GOT3 (cell line): ENCODE data around the gene TBX6.
A peak's percentile ranks its signal among the peaks of the same experiment; 100 is the strongest.

Source experiments
- DNase-seq: peaks from one replicate; lab custom pipeline; 2025; ENCODE audit warnings: mixed read lengths; lab: John Stamatoyannopoulos, UW

TBX6 gene

GRCh38 chr16:30113711-30114333, 22.1 kb upstream of the TBX6 start:
- DNase-seq = no peak

- DNase-seq = no peak
Observed at GRCh38 chr16:30113031-30113710, 21.4 kb upstream of the TBX6 start, which contains the start of gene GDPD3. TSS of gene GDPD3 (minus strand) at chr16:30113537. CDS start at chr16:30113478, 59 bp downstream.

GRCh38 chr16:30112197-30113030, 20.7 kb upstream of the TBX6 start:
- DNase-seq = no peak

GRCh38 chr16:30110661-30111060, 18.9 kb upstream of the TBX6 start:
- no peak for DNase-seq

- no peak for DNase-seq
Observed at GRCh38 chr16:30108059-30108850, 16.5 kb upstream of the TBX6 start.

GRCh38 chr16:30104492-30104891, 12.8 kb upstream of the TBX6 start:
- DNase-seq = no peak

GRCh38 chr16:30104090-30104489, 12.4 kb upstream of the TBX6 start:
- DNase-seq = no peak

GRCh38 chr16:30096862-30097563, 5.3 kb upstream of the TBX6 start:
- no peak for DNase-seq

- DNase-seq = peak; percentile 73
Observed at GRCh38 chr16:30096105-30096861, 4.6 kb upstream of the TBX6 start, which contains the start of gene YPEL3. TSS of gene YPEL3 (minus strand) at chr16:30096213. CDS start at chr16:30095482, 731 bp downstream.

GRCh38 chr16:30095166-30096078, 3.7 kb upstream of the TBX6 start:
- no peak for DNase-seq

GRCh38 chr16:30094541-30095165, 2.9 kb upstream of the TBX6 start:
- no peak for DNase-seq

- no peak for DNase-seq
Observed at GRCh38 chr16:30092373-30093010, 768 bp upstream of the TBX6 start.

GRCh38 chr16:30090610-30091331, 953 bp downstream of the TBX6 start:
- no peak for DNase-seq

- no peak for DNase-seq
Observed at GRCh38 chr16:30088832-30089624, 2.7 kb downstream of the TBX6 start.

GRCh38 chr16:30088237-30088831, 3.4 kb downstream of the TBX6 start:
- no peak for DNase-seq

- no peak for DNase-seq
Observed at GRCh38 chr16:30087181-30087898, 4.4 kb downstream of the TBX6 start.
